CD4-positive, alpha-beta T cell treated with Interleukin-17A for 1 hour (primary cell): ENCODE results near the gene RFT1.

Experiments
- DNase-seq: peaks from one replicate; pipeline ENCODE4 v3.0.0-alpha.2; 2020

RFT1 gene

DNA sequence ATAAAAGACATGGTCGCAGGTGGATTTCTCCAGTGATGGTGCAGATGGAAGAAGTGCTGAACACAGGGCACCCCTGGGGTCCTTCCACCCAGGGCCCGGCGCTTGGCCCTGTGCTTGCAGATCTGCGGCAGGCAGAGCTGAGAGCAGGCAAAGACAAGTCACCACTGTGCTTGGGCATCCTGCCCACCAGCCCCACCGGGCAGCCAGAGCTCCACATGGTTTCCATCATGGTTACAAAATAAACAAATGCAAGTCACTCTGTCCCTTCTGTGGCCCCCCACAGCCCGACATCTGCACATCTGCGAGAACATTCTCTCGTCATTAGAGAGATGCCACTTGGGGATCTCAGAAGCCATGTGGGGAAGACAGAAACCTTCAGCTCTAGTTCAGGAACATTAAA, 46.7 kb downstream of the RFT1 start:
- no peak for DNase-seq

DNA sequence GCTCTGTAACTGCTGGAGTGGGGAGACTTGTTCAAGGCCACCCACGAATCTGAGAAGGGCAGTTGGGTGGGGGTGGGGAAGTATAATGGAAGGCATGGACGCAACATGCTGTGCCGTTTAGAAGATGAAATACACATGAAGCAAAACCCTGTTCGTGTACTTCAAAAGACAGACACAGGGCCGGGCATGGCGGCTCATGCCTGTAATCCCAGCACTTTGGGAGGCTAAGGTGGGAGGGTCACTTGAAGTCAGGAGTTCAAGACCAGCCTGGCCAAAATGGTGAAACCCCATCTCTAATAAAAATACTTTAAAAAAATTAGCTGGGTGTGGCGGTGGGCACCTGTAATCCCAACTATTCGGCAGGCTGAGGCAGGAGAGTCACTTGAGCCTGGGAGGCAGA, 47.5 kb downstream of the RFT1 start:
- no peak for DNase-seq

DNA sequence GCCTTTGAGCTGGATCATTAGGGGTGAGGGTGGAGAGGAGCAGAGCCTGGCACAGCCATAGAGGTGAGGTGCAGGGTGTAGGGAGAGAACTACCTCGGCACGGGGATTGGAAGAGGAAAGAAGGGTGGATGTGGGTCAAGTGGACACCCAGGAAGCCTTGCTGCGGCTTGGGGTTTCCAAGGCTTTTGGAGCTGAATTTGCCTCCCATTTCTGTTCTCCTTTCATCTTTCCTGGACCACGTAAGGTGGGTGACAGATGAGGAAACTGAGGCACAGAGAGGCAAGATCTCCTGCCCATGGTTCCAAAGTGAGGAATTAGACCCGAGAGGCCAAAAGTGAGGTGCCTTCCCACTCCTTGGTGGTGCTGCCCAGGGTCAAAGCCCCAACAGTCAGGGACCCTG, 48.9 kb downstream of the RFT1 start:
- no peak for DNase-seq

DNA sequence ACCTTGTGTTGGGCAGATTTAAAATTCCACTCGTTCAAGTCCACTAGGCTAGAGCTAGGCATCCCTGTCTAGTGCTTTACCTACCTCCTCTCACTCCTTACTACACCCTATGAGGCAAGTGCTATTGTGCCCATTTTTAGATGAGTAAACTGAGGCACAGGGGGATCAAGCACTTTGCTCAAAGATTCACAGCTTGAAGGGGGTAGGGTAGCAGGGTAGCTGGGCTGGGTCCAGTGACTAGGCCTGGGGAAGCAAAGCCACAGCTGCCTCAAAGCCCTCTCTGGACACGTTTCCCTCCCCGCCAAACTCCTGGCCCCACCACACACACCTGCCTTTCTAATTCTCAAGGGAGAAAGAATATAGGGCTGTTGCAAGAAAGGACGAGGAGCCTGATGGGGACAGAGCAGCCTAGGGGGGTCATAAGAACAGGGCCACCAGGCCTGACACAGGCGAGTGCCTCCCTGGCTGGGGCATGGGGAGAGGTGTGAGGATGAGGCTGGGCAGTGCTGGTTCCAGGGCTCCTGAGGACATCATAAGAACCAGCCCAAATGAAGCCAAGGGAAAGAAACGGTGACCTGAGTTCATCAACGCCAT, 49.5 kb downstream of the RFT1 start:
- DNase-seq, result no peak

DNA sequence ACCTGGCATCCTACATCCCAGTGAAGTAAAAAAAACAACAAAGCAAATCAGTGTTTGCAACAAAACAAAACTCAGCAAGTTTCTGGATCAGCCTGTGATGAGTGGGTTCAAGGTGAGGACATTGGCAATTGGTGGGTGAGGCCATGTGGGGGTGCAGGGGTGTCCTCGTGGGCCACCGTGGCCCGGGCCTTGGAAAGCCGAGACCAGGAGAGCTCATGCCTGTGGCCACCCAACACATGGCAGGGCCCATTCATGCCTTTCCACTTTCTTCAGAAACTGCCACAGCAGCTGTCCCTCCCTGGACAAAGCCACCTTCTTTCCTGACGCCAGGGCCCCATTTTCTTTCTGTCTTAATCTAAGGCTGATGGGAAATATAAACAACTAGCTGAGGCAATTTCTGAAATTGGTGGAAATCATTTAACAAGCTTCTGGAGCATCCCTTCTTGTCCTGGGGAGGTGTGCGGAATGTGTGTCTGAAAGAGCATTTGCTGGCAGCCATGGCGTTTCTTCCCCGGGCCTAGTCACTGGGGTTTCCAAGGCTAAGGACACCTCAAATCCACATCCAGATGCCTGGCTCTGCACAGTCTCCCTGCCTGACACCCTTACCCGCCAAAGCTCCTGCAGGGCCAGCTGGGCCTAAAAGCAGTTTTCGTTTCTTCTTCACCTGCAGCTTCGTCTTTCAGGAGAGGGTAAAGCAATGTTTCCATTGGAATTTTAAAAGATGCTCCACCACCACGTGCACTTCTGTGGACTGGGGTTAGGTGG, 50.3 kb downstream of the RFT1 start:
- no peak for DNase-seq

DNA sequence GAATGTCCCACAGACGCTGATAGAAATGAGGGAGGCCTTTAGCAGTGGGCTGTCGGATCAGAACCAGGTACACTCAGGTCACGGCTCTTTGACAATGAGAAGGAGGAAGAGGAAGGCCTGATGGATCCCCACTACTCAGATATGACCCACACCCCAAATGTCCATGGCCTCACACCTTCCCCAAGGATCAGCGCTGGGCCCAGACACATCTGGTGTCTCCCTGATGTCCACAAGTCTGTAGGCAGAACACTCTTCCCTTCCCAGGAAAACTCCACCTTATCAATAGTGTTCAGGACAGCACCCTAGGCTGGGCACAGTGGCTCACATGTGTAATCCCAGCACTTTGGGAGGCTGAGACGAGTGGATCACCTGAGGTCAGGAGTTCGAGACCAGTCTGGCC, 51.1 kb downstream of the RFT1 start:
- no peak for DNase-seq

DNA sequence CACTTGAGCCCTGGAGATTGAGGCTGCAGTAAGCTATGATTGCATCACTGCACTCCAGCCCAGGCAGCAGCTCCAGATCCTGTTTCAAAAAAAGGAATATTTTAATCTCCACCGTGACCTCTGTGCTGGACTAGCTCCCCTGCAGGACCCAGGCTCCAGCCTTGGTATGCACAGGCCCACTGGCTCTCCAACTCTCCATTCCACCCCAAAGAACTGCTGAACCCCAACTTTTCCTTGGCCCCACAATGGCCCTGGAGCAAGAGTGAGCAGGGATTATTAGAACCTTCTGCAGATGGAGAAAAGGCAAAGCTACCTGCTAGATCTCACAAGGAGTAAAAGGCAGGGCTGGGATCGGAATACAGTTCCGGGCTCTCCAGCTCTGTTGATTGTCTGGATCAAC, 51.6 kb downstream of the RFT1 start:
- DNase-seq, result no peak

DNA sequence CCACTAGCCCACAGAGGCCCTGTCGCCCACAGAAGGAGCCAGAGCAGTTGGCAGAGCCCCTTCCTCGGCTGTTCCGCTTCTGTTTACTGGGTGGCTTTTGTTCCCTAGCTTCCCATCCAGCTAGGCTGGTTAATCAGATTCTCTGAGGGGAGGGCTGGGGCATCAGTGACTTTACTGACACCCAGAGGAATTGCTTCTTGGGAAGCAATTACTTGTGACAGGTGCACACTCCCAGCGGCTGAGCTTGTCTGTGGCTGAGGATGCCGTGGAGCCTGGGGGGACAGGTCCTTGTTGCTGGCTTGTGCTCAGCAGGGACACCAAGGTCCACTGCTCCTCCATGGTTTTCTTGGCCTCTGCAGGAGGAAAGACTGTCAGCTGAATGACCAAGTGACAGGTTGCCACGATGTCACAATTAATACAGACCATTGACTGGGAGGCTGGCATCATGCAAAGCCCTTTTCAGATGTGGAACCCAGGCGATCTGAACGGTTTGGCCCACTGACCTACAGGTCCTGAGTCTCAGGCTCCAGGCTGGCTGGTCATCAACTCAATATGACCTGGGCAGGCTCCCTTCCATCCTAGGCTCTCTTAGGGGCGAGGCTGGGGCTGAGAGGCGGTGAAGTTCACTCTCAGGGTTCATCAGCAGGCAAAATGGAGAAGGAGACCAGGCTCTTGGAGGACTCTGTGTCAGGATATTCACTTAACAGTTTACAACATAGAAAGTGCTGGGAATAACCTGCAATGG, 52.6 kb downstream of the RFT1 start:
- no peak for DNase-seq

DNA sequence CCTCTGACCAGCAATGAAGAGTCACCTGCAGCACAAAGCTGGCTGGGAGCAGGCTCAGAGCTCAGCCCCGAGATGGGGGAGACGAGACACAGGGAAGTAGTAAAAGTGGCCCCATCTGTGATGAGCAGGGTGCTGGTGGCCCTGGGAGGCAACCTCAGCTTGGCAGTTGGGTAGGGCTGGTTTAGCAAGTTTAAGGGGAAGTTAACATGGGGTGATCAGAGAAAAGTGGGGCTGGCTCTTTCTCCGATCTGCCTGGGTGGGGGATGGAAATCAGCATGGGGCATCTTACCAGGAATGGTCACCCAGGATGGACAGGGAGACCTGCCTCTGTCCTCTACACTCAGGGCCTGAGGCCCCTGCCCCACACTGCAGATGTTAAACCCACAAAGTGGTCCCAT, 54.5 kb downstream of the RFT1 start:
- no peak for DNase-seq

DNA sequence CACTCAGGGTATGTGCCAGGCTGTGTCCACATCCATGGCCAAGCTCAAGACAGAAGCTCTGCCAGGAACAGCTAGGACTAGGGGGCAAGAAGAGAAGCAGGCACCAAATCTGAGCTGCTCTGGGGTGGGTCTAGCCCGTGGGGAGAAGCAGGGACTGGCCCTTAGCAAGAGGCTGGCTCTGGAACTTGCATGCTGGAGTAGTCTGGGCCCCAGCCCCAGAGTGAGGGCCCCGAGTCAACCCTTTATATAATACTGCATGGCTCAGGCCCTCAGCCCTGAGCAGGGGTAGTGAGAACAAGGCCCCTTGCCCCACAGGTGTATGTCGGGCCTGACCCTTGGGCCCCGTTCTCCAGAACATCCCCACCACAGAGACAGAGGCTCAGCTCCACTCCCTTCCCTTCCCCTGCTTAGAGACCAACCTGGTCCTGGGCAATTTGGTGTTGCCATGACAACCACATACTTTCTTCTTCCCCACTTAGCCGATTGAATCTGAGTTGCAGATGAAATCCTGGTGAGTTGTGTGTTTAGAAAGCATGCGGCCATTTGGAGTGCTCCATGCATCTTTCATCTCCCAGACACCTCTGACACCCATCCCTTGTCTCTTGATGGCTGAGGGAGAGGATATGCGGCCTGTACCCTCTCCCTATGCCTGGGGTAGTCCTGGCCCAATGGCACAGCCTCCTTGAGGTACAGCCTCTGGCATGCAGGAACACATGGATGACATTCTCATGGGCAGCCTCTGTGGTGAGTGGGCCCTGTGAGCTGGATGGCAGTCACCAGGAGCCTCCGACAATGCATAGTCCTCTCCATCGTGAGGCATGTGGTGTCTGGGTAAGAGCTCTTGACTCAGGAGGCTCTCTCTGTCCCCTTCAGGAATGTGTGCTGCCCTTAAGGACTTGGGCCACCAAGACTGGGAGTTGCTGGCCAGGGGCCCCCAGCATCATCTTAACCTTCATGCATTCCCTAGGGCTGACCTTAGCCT, 55.2 kb downstream of the RFT1 start:
- no peak for DNase-seq

DNA sequence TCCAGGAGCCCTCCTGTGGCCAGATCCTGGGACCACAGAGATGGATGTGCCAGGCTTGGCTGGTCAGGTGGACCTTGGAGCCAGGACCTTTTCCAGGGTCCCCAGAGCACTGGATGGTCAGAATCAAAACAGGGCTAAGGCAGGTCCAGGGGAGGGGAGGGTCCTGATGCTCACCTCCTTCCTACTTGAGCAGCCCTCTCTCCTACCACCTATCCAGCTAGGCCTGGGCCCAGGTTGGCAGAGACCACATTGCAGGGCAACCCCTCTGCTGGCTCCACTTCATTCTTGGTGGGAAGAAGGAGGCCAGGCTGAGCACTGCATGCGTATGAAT, 55.9 kb downstream of the RFT1 start:
- no peak for DNase-seq

DNA sequence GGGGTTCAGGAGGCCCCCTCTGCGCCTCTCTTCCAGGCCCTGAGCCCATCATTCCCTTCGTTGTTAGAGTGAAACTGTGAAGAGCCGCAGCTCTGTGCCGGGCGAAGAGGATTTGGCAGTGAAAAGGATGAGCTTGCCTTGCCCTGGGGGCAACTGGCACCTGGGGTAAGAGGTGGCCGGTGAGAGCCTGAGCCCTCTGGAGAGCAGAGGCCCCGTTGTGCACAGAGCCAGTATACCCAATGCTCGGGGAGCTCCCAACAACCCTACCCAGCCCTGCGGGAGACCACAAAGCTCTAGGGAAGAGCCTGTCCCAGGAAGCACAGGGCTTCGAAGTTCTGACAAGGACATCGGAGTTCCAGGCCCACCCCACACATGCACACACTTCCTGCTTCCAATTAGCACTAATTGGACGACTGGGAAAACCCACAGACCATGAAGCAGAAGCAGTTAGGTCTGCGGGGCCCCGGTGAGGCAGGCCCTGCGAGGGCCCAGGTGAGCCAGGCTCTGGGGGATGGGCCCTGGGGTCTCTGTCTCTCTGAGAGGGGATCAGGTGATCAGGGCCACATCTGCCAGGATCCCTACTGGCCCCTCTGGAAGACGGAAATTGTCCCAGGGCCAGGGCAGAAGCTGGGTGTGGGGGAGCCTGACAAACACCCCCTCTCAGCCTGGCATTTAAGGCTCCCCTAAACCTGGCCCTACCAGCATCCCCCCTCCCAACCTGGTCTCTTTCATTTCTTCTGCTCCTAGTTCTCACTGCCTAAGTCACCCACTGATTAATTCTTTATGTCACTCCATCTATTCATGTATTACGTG, 56.5 kb downstream of the RFT1 start:
- DNase-seq, result no peak

DNA sequence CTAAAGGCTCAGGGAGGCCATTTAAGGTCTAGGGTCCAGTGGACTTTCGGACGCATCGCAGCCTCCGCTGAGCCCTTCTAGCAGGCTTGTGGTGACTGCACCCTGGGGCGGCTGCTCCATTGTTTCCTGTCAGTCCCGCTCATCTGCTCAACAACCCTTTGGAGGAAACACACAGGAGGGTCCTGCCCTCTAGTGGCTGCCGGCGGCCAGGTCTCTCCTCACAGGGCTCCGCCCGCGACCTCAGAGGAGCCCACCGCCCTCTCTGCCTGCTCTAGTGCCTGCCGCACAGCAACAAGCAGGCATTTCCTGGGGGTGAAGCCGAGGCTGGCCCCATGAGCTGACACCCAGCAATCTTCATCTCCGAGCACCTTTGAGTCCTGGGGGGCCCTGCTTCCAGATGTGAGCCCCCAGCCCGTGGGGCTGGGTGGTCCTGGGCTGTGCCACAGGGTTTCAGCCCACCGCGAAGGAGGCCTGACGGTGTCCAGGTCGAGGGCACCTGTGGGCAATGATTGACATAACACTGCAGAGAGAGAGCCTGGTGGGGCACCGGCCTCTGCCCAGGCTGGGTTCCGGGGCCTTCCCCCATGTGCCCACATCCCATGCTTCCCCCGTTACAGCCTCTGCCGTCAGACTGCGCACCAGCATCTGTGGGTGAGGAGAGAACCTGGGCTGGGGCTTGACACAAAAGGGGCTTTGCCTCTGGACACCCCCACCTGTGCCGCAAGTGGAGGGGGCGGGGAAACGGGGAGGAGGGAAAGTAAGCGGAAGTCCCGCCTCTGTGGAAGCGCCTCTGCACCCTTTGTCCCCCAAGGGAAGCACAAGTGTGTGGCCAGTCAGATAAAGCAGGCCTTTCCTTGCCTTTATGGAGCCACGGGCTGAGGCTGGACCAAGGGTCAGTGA, 57.3 kb downstream of the RFT1 start:
- peak; percentile 89 for DNase-seq

DNA sequence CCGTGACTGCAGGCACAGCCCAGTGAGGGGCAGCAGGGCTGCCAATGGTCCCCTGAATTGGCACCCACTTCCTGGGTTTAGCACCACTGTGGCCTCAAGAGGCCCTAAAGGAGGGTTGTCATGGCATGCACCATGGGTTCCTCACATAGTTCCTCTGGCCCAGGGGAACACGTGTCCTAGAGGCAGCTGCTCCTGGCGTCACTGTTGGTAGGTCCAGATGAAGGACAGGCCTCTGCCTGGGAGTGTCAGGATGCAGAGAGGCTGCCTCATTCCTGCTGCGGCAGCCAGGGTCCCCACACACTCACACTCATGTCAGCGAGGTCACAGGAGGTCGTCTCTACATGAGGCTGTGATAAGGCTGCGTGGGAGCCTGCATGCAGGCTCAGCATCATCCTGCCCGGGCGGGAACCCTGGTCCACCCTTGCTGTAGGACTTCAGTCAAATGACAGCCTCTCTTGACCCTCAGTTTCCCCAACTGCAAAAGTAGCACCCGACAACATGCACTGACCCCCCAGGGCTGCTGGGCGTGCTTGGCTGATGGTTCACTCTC, 58.3 kb downstream of the RFT1 start:
- DNase-seq, result no peak

DNA sequence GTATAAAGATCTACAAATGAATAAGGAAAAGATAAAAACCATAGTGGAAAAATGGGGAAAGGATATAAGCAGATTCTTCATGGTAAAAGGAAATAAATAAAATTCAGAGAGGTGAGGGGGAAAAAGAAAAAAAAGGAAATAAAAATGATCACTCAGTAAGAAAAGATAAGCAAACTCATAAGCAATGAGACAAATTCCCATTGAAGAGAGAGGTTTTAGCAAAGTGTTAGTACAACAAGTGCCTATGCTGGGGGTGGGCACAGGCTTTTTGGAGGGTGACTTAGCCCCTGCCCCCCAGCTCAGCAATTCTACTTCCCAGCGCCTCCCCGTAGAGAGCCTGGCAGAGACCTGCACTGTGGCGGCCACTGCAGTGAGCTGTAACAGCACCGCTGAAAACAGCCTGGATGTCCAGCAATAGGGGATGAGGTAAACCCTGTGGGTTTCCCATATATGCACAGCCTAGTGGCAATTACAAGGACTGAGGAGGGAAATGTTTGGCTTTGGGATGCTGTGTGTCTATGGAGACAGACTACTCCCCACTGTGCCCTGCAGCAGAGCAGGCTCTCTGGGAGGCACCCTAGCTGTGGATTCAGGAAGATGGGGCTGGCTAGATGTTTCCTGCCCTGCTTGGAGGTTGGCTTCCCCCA, 60.7 kb downstream of the RFT1 start:
- no peak for DNase-seq

DNA sequence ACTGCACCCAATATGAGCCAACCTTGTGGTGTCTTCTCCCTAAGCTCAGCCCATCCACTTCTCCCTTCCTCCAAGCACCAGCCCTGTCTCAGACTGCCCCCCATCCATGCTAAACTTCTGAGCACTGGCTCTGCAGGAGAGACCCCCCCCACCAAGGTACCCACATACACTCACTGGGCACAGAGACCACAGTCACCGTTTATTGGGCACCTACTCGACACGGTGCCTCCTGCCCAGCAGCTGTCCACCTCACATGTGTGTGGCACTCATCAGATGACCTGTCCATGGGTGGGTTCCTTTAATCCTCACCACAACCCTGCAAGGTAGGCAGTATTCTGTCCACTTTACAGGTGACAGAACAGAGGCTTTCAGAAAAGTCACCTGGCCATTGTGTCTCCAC, 62.1 kb downstream of the RFT1 start:
- DNase-seq, result no peak

DNA sequence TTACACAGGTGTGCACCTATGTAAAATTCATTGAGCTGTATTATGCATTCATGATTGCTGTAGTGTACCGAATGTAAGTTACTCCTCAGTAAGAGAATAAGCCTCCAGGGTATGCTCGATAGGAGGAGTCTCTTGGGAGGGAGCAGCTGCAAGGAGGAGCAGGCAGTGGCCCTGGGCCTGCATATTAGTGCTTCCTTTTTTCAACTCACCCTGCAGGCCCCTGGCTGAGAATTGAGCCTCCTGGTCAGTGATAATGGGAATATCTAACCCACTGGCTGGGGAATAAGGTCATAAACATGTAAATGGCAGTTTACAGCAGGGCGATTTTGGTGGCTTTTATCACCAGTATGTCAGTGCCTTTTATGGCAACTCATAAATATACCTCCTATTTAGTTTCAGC, 62.7 kb downstream of the RFT1 start:
- DNase-seq, result no peak

DNA sequence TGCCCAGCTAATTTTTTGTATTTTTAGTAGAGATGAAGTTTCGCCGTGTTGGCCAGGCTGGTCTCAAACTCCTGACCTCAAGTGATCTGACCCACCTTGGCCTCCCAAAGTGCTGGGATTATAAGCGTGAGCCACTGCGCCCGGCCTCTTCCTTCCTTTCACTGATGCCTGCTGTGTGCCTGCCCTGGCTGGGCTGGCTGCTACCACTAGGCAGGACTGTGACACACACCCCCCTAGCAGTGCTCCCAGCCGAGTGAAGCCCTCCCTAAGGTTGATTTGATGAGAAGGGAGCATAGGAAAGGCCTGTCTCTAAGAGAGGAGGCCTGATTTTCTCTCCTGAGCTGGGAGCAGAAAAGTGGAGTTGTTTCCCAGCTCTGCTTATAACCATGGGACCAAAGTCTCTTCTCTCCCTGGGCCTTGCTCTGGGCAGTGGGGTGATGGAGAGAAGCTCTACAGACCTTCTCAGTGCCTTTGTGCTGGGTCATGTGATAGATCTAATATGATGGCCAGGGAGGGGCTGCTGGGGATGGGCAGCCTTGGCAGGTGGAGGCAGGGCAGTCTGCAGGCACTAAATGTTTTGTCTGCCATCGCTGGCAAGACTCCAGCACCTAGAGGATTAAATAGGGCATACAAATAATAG, 64.3 kb downstream of the RFT1 start:
- no peak for DNase-seq

DNA sequence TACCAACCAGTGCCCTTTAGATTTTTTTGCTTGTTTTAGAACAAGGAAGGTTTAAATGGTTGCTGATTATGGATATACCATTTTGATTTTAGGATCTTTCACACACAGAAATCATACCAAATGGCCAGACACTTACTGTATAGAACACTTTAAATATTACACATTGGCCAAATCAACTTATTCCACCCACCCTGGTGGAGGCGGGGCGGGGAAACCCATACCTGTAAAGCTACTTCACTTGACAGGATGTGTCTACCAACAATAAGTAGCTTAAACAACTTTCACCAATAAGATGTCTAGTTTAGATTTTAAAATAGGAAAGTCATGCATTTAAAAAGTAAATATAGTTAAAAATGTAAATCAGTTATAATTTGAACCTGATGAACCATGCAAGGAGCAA, 67.3 kb downstream of the RFT1 start:
- DNase-seq, result no peak

DNA sequence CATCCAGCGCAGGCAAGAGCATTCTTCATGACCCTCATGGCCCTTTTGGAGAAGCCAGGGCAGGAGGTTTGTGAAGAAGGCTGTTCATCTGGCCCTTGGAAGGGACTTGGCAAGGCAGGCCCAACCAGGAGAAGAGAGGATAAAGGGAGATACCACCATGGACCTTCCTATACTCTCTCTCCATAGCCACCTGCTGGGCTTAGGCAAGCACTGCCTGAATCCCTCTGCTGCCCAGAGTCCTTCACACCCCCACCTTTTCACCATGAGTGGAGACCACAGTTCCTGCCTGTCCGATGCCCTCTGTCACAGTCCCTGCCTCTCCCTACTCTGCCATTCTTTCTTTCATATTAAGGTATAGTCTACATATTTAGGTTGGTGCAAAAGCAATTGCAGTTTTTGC, 73.8 kb downstream of the RFT1 start:
- DNase-seq, result no peak
